ENCODE results near the gene RANBP17. TPM values are rescaled to one million over a fixed set of nuclear protein-coding genes. Genes with fewer than 3 reads are reported as not detected.

The RANBP17 gene
- total RNA-seq, 2 experiments from 2014 or later, result not detected

GRCh38 chr5:171306166-171306565 lies 444.3 kb downstream of the RANBP17 start:
- Mint-ChIP-seq H3K36me3 (ENCODE audit: low read depth) (no peaks in the 10 kb centered on the region), H3K27me3 (ENCODE audit: low read depth) (peaks cover 58% of the 10 kb centered on the region), H3K9me3 (no peaks in the 10 kb centered on the region), H3K4me1 (ENCODE audit: low read depth) (peaks cover 7% of the 10 kb centered on the region), H3K27ac (no peak overlapping the region), H3K4me3 (no peak overlapping the region)
- CTCF ChIA-PET, result no interaction called here
- intact Hi-C loops (cut with micrococcal nuclease), result no loop called here
- DNase-seq, result no peak

DNA sequence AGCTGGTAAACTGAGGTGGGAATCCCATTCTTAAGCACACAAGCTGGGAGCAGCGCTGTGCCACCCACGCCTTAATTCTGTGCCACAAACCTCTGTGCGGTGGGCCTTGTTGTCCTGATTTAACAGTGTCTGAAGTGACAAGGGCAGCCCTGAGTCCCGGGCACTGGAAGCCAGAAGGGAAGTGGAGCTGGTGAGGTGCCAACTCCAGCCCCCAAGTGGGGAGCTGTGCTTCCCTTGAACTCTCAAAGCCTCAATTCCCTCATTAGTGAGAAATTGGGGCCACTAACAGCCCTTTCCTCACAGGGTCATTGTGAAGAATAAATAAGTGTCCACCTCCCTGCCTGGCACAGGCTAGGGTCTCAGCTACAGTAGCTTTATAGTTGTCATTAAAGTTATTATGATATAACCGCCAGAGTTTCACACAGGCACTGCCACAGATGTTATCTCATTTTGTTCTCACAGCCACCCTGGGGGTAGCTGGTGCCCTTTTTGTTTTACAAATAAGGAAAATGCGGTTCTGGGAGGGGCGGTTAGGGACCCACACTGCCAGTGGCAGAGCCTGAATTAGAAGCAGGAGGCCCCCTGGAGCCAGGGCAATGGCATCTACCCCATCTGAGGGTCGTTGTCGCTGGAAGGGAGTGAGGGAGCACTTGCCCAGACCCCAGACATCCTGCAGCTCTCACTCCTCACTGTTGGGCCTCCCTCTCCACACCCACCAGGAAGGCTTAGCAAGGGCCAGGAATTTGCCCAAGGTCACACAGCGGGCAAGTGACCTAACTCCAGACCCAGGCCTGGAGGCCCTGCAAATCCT lies 445.2 kb downstream of the RANBP17 start:
- Mint-ChIP-seq H3K4me3 (no peak overlapping the region), H3K4me1 (ENCODE audit: low read depth) (peaks cover 9% of the 10 kb centered on the region), H3K27me3 (ENCODE audit: low read depth) (peaks cover 60% of the 10 kb centered on the region), H3K9me3 (no peaks in the 10 kb centered on the region), H3K27ac (no peak overlapping the region), H3K36me3 (ENCODE audit: low read depth) (no peaks in the 10 kb centered on the region)
- no peak for DNase-seq
- CTCF ChIA-PET, result no interaction called here
- intact Hi-C loops (cut with micrococcal nuclease), result no loop called here

DNA sequence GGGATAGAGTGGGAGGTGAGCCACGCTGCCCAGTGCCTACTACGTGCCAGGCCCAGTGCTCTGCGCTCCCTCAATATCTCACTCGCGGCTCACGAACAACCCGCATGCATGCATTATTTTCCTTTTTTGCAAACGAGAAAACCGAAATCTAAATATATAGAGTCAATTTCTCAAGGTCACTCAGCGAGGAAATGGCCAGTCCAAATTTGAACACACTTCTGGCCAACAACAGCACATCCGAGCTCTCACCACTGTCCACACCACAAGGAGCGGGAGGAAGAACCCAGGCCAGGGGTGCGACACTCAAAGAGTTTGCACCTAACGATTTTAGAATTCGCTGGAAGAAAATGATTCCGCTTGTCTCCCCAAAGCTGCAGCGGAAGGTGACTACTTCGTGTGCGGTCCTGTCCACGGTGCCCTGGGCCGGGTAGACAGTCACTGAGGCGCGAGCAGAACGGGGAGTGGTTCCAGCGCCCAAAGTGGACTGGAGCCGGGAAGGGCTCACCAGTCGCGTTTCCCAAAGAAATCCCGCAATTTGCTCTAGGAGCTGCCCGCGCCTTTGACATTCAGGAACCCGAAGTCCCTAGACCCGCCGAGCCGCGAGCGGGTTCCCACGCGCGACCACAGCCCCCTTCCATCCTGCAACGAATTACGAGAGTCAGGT lies 446.1 kb downstream of the RANBP17 start:
- H3K4me3 Mint-ChIP-seq, result no peak overlapping the region
- H3K36me3 Mint-ChIP-seq (ENCODE audit: low read depth), result peaks cover 1% of the 10 kb centered on the region
- CTCF ChIA-PET, result no interaction called here
- DNase-seq, result no peak
- H3K4me1 Mint-ChIP-seq (ENCODE audit: low read depth), result peaks cover 14% of the 10 kb centered on the region
- no peak overlapping the region for H3K27ac Mint-ChIP-seq
- H3K27me3 Mint-ChIP-seq (ENCODE audit: low read depth), result peaks cover 66% of the 10 kb centered on the region
- intact Hi-C loops (cut with micrococcal nuclease), result no loop called here
- H3K9me3 Mint-ChIP-seq, result no peaks in the 10 kb centered on the region

DNA sequence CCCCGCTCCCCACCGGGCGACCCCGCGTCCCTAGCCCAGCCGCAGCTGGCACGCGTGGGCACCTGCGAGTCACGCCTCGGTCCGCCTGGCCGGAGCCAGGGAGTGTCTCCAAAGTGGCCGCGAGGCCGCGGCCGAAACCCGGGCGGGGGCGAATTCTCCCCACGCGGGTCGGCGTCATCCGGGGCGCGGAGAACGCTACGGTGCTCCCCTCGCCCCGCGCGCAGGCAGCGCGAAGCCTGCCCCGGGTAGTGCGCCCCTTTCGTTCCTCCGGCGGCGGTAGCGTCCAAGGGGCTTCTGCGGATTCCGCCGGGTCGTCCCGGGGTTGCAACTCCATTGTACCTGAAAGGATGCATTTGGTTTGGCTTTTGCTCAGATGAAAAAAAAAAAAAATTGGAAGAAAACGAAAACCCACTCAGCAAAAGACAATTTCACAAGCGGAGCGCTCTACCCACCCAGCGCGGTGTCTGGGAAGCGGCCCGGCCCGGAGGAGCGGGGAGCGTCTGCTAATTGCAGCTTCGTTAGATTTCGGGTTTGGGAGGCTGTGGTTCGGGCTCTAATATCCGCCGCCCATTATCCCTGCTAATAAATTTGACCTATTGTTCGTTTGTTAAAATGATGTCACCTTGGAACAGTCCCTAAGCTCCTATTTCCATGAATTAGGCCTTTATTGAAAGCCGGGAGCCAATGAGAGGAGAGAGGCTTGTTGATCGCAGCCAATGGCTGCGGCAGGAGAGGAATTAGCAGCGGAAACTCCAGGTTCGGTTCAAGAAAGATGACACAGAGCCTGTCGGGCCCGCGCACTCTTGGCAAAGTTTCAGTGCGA lies 446.8 kb downstream of the RANBP17 start, which contains the start of gene TLX3:
TSS of gene TLX3 (plus strand) at position 796 of the 823 bp plus-strand sequence. CDS start 118 bp downstream, outside the sequence.
- no peak within 1 kb of the TSS for H3K27ac Mint-ChIP-seq
- intact Hi-C loops (cut with micrococcal nuclease), result no loop called here
- peak within 1 kb of the TSS; percentile 9 for H3K4me3 Mint-ChIP-seq
- H3K27me3 Mint-ChIP-seq (ENCODE audit: low read depth), result peaks cover 67% of the 10 kb centered on the region
- CTCF ChIA-PET, result interaction anchor here (0.6 kb wide), 1 partner anchor 145 kb away, joined by 3 read pairs; no protein-coding TSS in a partner anchor
- H3K36me3 Mint-ChIP-seq (ENCODE audit: low read depth), result peaks cover 2% of the 10 kb centered on the region
- H3K9me3 Mint-ChIP-seq, result no peaks in the 10 kb centered on the region
- H3K4me1 Mint-ChIP-seq (ENCODE audit: low read depth), result peaks cover 21% of the 10 kb centered on the region
- no peak for DNase-seq

GRCh38 chr5:171309276-171310211 lies 447.7 kb downstream of the RANBP17 start:
- H3K4me3 Mint-ChIP-seq, result no peak overlapping the region
- H3K9me3 Mint-ChIP-seq, result no peaks in the 10 kb centered on the region
- CTCF ChIA-PET, result interaction anchor here (0.6 kb wide), 1 partner anchor 144 kb away, joined by 3 read pairs; no protein-coding TSS in a partner anchor
- peaks cover 23% of the 10 kb centered on the region for H3K4me1 Mint-ChIP-seq (ENCODE audit: low read depth)
- peaks cover 2% of the 10 kb centered on the region for H3K36me3 Mint-ChIP-seq (ENCODE audit: low read depth)
- intact Hi-C loops (cut with micrococcal nuclease), result no loop called here
- DNase-seq, result no peak
- H3K27me3 Mint-ChIP-seq (ENCODE audit: low read depth), result peaks cover 68% of the 10 kb centered on the region
- no peak overlapping the region for H3K27ac Mint-ChIP-seq

DNA sequence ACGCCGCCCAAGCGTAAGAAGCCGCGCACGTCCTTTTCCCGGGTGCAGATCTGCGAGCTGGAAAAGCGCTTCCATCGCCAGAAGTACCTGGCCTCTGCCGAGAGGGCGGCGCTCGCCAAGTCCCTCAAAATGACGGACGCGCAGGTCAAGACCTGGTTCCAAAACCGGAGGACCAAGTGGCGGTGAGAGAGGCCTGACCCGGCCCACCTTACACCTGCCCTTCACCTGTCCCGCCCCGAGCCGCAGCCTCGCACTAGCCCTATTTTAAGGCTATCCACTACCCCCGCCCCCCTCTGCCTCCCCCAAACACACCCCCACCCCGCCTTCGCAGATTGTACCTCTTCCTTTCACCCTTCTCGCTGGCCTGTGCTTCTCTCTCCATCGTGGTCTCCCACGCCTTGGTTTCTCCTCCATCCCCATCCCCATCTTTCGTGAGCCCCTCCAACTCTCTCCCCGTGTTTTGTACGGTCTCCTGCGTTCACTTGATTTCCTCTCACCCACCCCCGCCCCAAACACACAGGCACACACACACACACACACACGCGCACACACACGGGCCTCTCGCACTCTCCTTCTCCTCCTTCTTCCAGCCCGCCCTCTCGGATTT lies 448.5 kb downstream of the RANBP17 start:
- Mint-ChIP-seq H3K4me1 (ENCODE audit: low read depth) (peaks cover 23% of the 10 kb centered on the region), H3K27me3 (ENCODE audit: low read depth) (peaks cover 63% of the 10 kb centered on the region), H3K36me3 (ENCODE audit: low read depth) (peaks cover 2% of the 10 kb centered on the region), H3K4me3 (no peak overlapping the region), H3K27ac (no peak overlapping the region), H3K9me3 (no peaks in the 10 kb centered on the region)
- intact Hi-C loops (cut with micrococcal nuclease), result no loop called here
- no peak for DNase-seq
- CTCF ChIA-PET, result no interaction called here

DNA sequence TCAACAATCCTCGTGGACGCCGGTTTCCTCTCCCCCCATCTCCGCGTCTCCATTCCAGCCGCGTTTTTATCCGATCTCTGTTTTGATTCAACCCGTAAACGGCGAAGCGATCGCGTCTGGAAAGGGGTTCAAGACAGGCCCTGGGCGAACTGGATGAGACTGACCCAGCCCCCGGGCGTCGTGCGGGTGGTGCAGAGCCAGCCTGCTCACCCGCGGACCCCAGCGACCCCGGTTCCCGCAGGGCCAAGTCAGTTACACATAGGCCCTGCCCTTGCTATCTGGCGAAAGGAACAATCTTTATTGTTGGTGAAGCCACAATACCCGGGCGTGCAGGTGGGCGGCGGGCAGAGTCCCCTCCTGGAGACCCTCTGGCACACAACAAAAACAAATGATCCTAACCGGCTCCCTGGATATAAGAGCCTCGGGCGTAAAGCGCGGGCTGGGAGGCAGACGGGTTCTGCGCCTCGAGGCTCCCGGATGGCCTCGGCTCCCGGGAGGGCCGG lies 449.1 kb downstream of the RANBP17 start:
- intact Hi-C loops (cut with micrococcal nuclease), result no loop called here
- peaks cover 2% of the 10 kb centered on the region for H3K36me3 Mint-ChIP-seq (ENCODE audit: low read depth)
- no peak for DNase-seq
- peaks cover 24% of the 10 kb centered on the region for H3K4me1 Mint-ChIP-seq (ENCODE audit: low read depth)
- peaks cover 62% of the 10 kb centered on the region for H3K27me3 Mint-ChIP-seq (ENCODE audit: low read depth)
- CTCF ChIA-PET, result no interaction called here
- no peak overlapping the region for H3K27ac Mint-ChIP-seq
- no peaks in the 10 kb centered on the region for H3K9me3 Mint-ChIP-seq
- no peak overlapping the region for H3K4me3 Mint-ChIP-seq

DNA sequence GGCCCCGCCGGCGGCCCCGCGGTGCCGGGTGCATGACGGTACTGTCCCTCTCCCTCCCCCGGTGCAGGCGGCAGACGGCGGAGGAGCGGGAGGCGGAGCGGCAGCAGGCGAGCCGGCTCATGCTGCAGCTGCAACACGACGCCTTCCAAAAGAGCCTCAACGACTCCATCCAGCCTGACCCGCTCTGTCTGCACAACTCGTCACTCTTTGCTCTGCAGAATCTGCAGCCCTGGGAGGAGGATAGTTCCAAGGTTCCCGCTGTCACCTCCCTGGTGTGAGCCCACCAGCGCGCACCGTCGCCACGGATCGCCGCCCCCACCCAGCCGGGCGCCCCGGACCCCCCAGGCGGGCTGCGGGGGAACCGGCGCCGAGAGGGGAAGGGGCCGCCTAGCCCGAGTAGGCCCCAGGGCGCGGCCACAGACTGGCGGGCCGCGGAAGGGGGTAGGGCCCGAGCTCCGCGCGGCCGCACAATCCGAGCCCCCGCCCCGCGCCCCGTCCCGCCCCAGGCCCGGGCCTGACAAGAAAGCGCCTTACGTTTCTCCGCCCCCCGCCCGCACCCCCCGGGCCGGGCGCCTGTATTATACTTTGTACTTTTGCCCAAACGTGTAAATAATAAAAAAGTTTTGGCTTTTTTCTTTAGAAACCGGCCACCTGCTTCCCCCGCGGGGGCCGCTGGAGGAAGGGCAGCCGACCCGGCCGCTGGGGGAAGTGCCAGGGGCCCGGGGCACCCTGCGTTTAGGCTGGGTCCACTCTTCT lies 449.7 kb downstream of the RANBP17 start:
- Mint-ChIP-seq H3K9me3 (no peaks in the 10 kb centered on the region), H3K27me3 (ENCODE audit: low read depth) (peaks cover 60% of the 10 kb centered on the region), H3K27ac (no peak overlapping the region), H3K4me1 (ENCODE audit: low read depth) (peaks cover 27% of the 10 kb centered on the region), H3K4me3 (no peak overlapping the region), H3K36me3 (ENCODE audit: low read depth) (peaks cover 2% of the 10 kb centered on the region)
- DNase-seq, result no peak
- intact Hi-C loops (cut with micrococcal nuclease), result no loop called here
- CTCF ChIA-PET, result no interaction called here

DNA sequence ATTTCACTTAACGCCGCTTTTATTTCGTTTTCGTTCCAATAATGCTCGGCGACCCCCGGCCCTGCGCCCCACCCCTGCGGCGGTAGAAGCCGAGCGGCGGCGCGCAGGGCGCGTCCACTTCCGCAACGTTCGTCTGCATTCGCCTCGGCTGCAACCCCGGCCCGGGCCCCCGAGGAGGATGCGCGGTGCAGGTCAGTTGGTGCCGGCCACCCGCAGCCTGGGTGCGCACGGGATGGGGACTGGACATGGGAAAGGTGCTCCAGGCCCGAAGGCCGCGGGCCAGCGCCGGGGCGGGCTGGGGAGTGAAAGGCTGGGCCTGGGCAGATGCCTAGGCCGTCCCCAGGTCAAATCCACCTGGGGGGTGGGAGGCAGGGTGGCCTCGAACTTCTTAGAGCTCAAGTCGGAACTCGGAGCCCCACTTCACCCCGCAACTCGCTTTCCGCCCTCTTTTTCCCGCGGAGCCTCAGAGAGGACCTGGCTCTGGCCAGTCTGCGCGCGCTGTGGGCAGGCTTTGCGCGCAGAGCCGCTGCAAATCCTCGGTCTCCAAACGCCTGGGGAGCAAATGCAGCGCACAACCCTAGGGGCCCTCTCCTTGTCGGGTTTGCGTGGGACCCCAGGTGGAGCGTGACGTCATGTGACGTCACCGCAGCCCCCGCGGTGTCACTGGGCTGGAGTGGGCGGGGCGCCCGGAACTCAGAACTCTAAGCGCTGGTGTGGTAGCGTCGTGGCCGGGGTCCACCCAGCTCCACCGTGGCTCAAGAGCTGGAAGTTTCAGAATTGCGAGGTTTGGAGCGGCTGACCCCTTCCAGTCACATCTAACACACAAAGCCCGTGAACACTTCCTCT lies 450.5 kb downstream of the RANBP17 start:
- H3K4me3 Mint-ChIP-seq, result peak overlapping the region; percentile 50
- CTCF ChIA-PET, result interaction anchor here (0.5 kb wide), 1 partner anchor 571 kb away, joined by 3 read pairs; no protein-coding TSS in a partner anchor
- H3K36me3 Mint-ChIP-seq (ENCODE audit: low read depth), result peaks cover 2% of the 10 kb centered on the region
- no peaks in the 10 kb centered on the region for H3K9me3 Mint-ChIP-seq
- peaks cover 27% of the 10 kb centered on the region for H3K4me1 Mint-ChIP-seq (ENCODE audit: low read depth)
- no peak for DNase-seq
- no peak overlapping the region for H3K27ac Mint-ChIP-seq
- peaks cover 61% of the 10 kb centered on the region for H3K27me3 Mint-ChIP-seq (ENCODE audit: low read depth)
- intact Hi-C loops (cut with micrococcal nuclease), result no loop called here
